A549 (cell line): ENCODE results near the gene SPINK13.

Source experiments
- EHMT2 ChIP-seq: fragments of 200-600 bp; sonication (generic); IDR thresholded peaks from 2 replicates; pipeline ENCODE4 v1.6.1; 2016; ENCODE audit warnings: antibody characterized with exemption, low read depth, mild to moderate bottlenecking, moderate library complexity
- HOXA7 ChIP-seq: fragments of 250-450 bp; sonication (Bioruptor Pico); IDR thresholded peaks from 2 replicates; pipeline ENCODE4 v1.5.0; 2020; ENCODE audit warnings: mild to moderate bottlenecking, moderate library complexity
- KDM1A ChIP-seq: fragments of 200-600 bp; sonication (generic); IDR thresholded peaks from 2 replicates; pipeline ENCODE4 v1.6.1; 2016; ENCODE audit warnings: low read depth, mild to moderate bottlenecking
- MYC ChIP-seq: IDR thresholded peaks from 2 replicates; pipeline ENCODE4 v1.6.1; 2012; ENCODE audit warnings: mild to moderate bottlenecking, inconsistent platforms, low read length, improper control_type of control experiment, borderline replicate concordance
- POLR2A ChIP-seq: IDR thresholded peaks from 2 replicates; pipeline ENCODE4 v1.6.1; 2012; ENCODE audit warnings: mild to moderate bottlenecking, low read length
- RCOR1 ChIP-seq: fragments of 150-350 bp; IDR thresholded peaks from 2 replicates; pipeline ENCODE4 v1.6.1; 2014; ENCODE audit warnings: antibody characterized with exemption, low read length, low read depth
- SMC3 ChIP-seq: fragments of >200 bp; sonication (Bioruptor Twin); formaldehyde crosslinking; IDR thresholded peaks from 3 replicates; pipeline ENCODE4 v1.6.1; 2018; ENCODE audit warnings: inconsistent platforms
- TF ChIP-seq, protein P1 (sequence below): fragments of >200 bp; sonication (Bioruptor Twin); formaldehyde crosslinking; IDR thresholded peaks from 3 replicates; pipeline ENCODE4 v1.5.1; 2016
- TF ChIP-seq, protein P2 (sequence below): IDR thresholded peaks from 2 replicates; pipeline ENCODE4 v1.6.1; 2012

DNA sequence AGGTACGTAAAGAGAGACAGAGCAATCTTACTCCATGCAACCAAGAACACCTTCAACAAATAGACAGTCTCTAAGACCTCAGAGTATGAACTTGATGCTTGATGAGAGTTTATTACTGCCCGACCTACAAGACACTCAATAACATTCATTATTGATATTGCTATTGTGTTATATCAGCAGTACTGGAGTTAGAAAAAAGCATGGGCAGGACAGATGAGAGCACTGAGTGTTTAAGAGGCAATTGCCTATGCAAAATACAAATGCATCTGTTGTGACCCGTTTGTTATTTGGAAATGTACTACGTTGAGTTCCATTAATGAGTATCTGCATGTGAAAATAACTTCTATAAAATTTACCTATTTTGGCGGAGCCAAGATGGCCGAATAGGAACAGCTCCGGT, 38.4 kb upstream of the SPINK13 start:
- TF ChIP-seq MYC: no peak
- TF ChIP-seq, protein P1, sequence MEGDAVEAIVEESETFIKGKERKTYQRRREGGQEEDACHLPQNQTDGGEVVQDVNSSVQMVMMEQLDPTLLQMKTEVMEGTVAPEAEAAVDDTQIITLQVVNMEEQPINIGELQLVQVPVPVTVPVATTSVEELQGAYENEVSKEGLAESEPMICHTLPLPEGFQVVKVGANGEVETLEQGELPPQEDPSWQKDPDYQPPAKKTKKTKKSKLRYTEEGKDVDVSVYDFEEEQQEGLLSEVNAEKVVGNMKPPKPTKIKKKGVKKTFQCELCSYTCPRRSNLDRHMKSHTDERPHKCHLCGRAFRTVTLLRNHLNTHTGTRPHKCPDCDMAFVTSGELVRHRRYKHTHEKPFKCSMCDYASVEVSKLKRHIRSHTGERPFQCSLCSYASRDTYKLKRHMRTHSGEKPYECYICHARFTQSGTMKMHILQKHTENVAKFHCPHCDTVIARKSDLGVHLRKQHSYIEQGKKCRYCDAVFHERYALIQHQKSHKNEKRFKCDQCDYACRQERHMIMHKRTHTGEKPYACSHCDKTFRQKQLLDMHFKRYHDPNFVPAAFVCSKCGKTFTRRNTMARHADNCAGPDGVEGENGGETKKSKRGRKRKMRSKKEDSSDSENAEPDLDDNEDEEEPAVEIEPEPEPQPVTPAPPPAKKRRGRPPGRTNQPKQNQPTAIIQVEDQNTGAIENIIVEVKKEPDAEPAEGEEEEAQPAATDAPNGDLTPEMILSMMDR: no peak
- no peak for TF ChIP-seq POLR2A
- TF ChIP-seq HOXA7 (CRISPR knock-in tag): no peak
- no peak for TF ChIP-seq RCOR1
- TF ChIP-seq SMC3: no peak
- TF ChIP-seq, protein P2, sequence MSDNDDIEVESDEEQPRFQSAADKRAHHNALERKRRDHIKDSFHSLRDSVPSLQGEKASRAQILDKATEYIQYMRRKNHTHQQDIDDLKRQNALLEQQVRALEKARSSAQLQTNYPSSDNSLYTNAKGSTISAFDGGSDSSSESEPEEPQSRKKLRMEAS: no peak
- no peak for TF ChIP-seq KDM1A
- TF ChIP-seq EHMT2: no peak
